Measurements from ENCODE around the gene C2orf15. TPM values are rescaled to one million over a fixed set of nuclear protein-coding genes. Genes with fewer than 3 reads are reported as not detected.
A peak's percentile ranks its signal among the peaks of the same experiment; 100 is the strongest.

The C2orf15 gene
- total RNA-seq, 1 donor from 2014 or later: 0.69 TPM

GRCh38 chr2:99159594-99159993 is 18.1 kb downstream of the C2orf15 start:
- Mint-ChIP-seq H3K4me1 (peaks cover 46% of the 10 kb centered on the region), H3K9me3 (no peaks in the 10 kb centered on the region), H3K27ac (peak overlapping the region; percentile 80), H3K27me3 (no peaks in the 10 kb centered on the region), H3K4me3 (no peak overlapping the region), H3K36me3 (ENCODE audit: low read depth) (peaks cover 59% of the 10 kb centered on the region)
- no peak for TF ChIP-seq CTCF (IDR thresholded peaks at IDR 0.05)
- ATAC-seq (ENCODE audit: low read depth) (no peak), DNase-seq (no peak)
- ChIA-PET POLR2A (interaction anchor here (9.2 kb wide), 1 partner anchor 18 kb away, joined by 143 read pairs; the partner anchor contains the start of gene C2orf15), CTCF (no interaction called here)
- intact Hi-C loops (cut with micrococcal nuclease): loop anchor here (5.0 to 10.0 kb wide), 3 partner anchors 1147 to 1497 kb away; partner anchors contain the start of genes ACTR1B and PDCL3

- Mint-ChIP-seq H3K36me3 (ENCODE audit: low read depth) (peaks cover 79% of the 10 kb centered on the region), H3K27me3 (no peaks in the 10 kb centered on the region), H3K4me3 (no peak overlapping the region), H3K27ac (no peak overlapping the region), H3K4me1 (no peaks in the 10 kb centered on the region), H3K9me3 (no peaks in the 10 kb centered on the region)
- TF ChIP-seq CTCF (IDR thresholded peaks at IDR 0.05): no peak
- ChIA-PET POLR2A (no interaction called here), CTCF (no interaction called here)
- ATAC-seq (ENCODE audit: low read depth) (no peak), DNase-seq (no peak)
- intact Hi-C loops (cut with micrococcal nuclease): no loop called here
Observed at GRCh38 chr2:99166218-99166617, 24.7 kb downstream of the C2orf15 start.

- ChIA-PET POLR2A (no interaction called here), CTCF (no interaction called here)
- TF ChIP-seq CTCF (IDR thresholded peaks at IDR 0.05): no peak
- no peak overlapping the region for H3K27ac Mint-ChIP-seq
- H3K4me1 Mint-ChIP-seq: no peaks in the 10 kb centered on the region
- ATAC-seq (ENCODE audit: low read depth) (no peak), DNase-seq (no peak)
- H3K4me3 Mint-ChIP-seq: no peak overlapping the region
- H3K27me3 Mint-ChIP-seq: no peaks in the 10 kb centered on the region
- no peaks in the 10 kb centered on the region for H3K9me3 Mint-ChIP-seq
- intact Hi-C loops (cut with micrococcal nuclease): no loop called here
- H3K36me3 Mint-ChIP-seq (ENCODE audit: low read depth): peaks cover 80% of the 10 kb centered on the region
Observed at GRCh38 chr2:99169534-99169933, 28.0 kb downstream of the C2orf15 start.

- TF ChIP-seq CTCF (IDR thresholded peaks at IDR 0.05): no peak
- peaks cover 72% of the 10 kb centered on the region for H3K36me3 Mint-ChIP-seq (ENCODE audit: low read depth)
- ATAC-seq (ENCODE audit: low read depth) (no peak), DNase-seq (no peak)
- no peaks in the 10 kb centered on the region for H3K9me3 Mint-ChIP-seq
- ChIA-PET CTCF (interaction anchor here (0.6 kb wide), 1 partner anchor 70 kb away, joined by 3 read pairs; no protein-coding TSS in a partner anchor), POLR2A (interaction anchor here (1.2 kb wide), 1 partner anchor 31 kb away, joined by 4 read pairs; no protein-coding TSS in a partner anchor)
- H3K27ac Mint-ChIP-seq: no peak overlapping the region
- no peaks in the 10 kb centered on the region for H3K27me3 Mint-ChIP-seq
- intact Hi-C loops (cut with micrococcal nuclease): no loop called here
- H3K4me3 Mint-ChIP-seq: no peak overlapping the region
- peaks cover 13% of the 10 kb centered on the region for H3K4me1 Mint-ChIP-seq
Observed at GRCh38 chr2:99171377-99172140, 30.1 kb downstream of the C2orf15 start.
